K562 (cell line): Measurements from ENCODE around the gene POLR3H. TPM values are rescaled to one million over a fixed set of nuclear protein-coding genes. Genes with fewer than 3 reads are reported as not detected.

Source experiments
- ATAC-seq: fragments of 200-7000 bp; cut with Tn5 transposase; 3 replicates; pipeline ENCODE4 v1.9.1; 2020; ENCODE audit warnings: moderate library complexity
- BruUV-seq: library from RNA; stranded (reverse); fragments of 400-500 nt; replicated peaks from 2 replicates; lab custom pipeline; 2021; lab: Mats Ljungman, UMichigan
- CTCF ChIA-PET: fragments of 300-600 bp; formaldehyde crosslinking; extraction: SDS; loops from one replicate; lab custom pipeline; 2021; ENCODE audit warnings: low intra/inter-chr PET ratio; lab: Yijun Ruan, JAX
- POLR2A ChIA-PET: fragments of 300-600, 350-650 bp; sonication (Branson Sonifier 250); formaldehyde crosslinking; extraction: SDS; loops from one replicate; lab custom pipeline; 2021; ENCODE audit warnings: antibody characterized with exemption, inconsistent platforms; lab: Yijun Ruan, JAX
- DNase-seq, 4 experiments: peaks; one replicate each; pipeline versions ENCODE4 v3.0.0 to v3.0.0-alpha.2; 2011 to 2018; ENCODE audit warnings: low spot score in 3 of 4, mixed read lengths in 3 of 4; ENCODE audit errors: extremely low read depth in 1 of 4
- FAIRE-seq: peaks from 2 replicates; lab custom pipeline; 2011; peaks lifted over from hg19 to GRCh38; lab: Jason Lieb, UNC
- H2AFZ ChIP-seq: 2 replicates; pipeline ENCODE4 v1.6.0; 2011; ENCODE audit warnings: low read depth, low read length, control low read depth, inconsistent platforms
- H3K27ac ChIP-seq: fragments of 200-600 bp; 3 replicates; pipeline ENCODE4 v1.8.0; 2011; ENCODE audit warnings: low read depth, mild to moderate bottlenecking, control low read depth, inconsistent platforms, low read length, moderate library complexity, mixed read lengths; ENCODE audit errors: extremely low read depth
- H3K27me3 ChIP-seq, 2 experiments: fragments of 300-600 bp in 1 of 2; 2 replicates in 1 of 2; 3 replicates in 1 of 2; pipeline versions ENCODE4 v1.6.0 to v1.8.0; 2011; ENCODE audit warnings: inconsistent platforms in 2 of 2, low read length in 2 of 2, mild to moderate bottlenecking in 1 of 2, mixed read lengths in 1 of 2, moderate library complexity in 1 of 2; ENCODE audit not compliant: control insufficient read depth in 2 of 2, insufficient read depth in 2 of 2
- H3K36me3 ChIP-seq: fragments of 300-600 bp; 3 replicates; pipeline ENCODE4 v1.8.0; 2011; ENCODE audit warnings: mild to moderate bottlenecking, low read length, inconsistent platforms; ENCODE audit not compliant: control insufficient read depth, insufficient read depth
- H3K4me1 ChIP-seq, 2 experiments: fragments of 200-600 bp in 1 of 2; replicated peaks in 1 of 2; 2 replicates in 1 of 2; 3 replicates in 1 of 2; pipeline versions ENCODE4 v1.5.1 to v1.8.0; 2011; ENCODE audit warnings: inconsistent platforms in 2 of 2, low read length in 2 of 2, mild to moderate bottlenecking in 1 of 2, mixed read lengths in 1 of 2, moderate library complexity in 1 of 2; ENCODE audit not compliant: control insufficient read depth in 2 of 2, insufficient read depth in 2 of 2
- H3K4me2 ChIP-seq: 2 replicates; pipeline ENCODE4 v1.6.1; 2011; ENCODE audit warnings: low read length, control low read depth, inconsistent platforms, mixed read lengths; ENCODE audit not compliant: insufficient read depth
- H3K4me3 ChIP-seq: fragments of 200-600 bp; sonication (generic), shearing (Covaris generic); 2 replicates; pipeline ENCODE4 v1.5.1; 2016; ENCODE audit warnings: control low read depth, inconsistent platforms
- H3K79me2 ChIP-seq: fragments of 200-600 bp; 3 replicates; pipeline ENCODE4 v1.8.0; 2011; ENCODE audit warnings: low read length, inconsistent platforms; ENCODE audit not compliant: control insufficient read depth, insufficient read depth
- H3K9ac ChIP-seq, 2 experiments: 2 replicates each; pipeline versions ENCODE4 v1.6.0 to v1.6.1; 2011; ENCODE audit warnings: low read depth in 2 of 2, low read length in 2 of 2, control low read depth in 1 of 2, inconsistent platforms in 1 of 2, mild to moderate bottlenecking in 1 of 2, mixed read lengths in 1 of 2; ENCODE audit not compliant: insufficient read depth in 1 of 2
- H3K9me1 ChIP-seq: one replicate; pipeline ENCODE4 v1.6.0; 2011; ENCODE audit warnings: inconsistent platforms, mild to moderate bottlenecking, low read length, moderate library complexity; ENCODE audit not compliant: control insufficient read depth, insufficient read depth
- H3K9me3 ChIP-seq: replicated peaks from 2 replicates; pipeline ENCODE4 v1.5.1; 2011; ENCODE audit warnings: low read depth, low read length, inconsistent platforms; ENCODE audit not compliant: control insufficient read depth, insufficient read depth
- H4K20me1 ChIP-seq: replicated peaks from 2 replicates; pipeline ENCODE4 v1.6.1; 2011; ENCODE audit warnings: low read length, inconsistent platforms, mixed read lengths; ENCODE audit not compliant: control insufficient read depth, insufficient read depth
- COPS2 ChIP-seq: fragments of 450-650 bp; conservative IDR thresholded peaks from 2 replicates; pipeline ENCODE4 v1.6.1; 2016; ENCODE audit warnings: mild to moderate bottlenecking, moderate library complexity
- DIDO1 ChIP-seq: fragments of 450-650 bp; IDR thresholded peaks from 2 replicates; pipeline ENCODE4 v1.6.1; 2016; ENCODE audit warnings: low read depth, missing biosample characterization, missing genetic modification characterization
- DNMT1 ChIP-seq: fragments of 450-650 bp; IDR thresholded peaks from 2 replicates; pipeline ENCODE4 v1.6.1; 2016; ENCODE audit warnings: antibody characterized with exemption, mild to moderate bottlenecking
- EP300 ChIP-seq: IDR thresholded peaks from 2 replicates; pipeline ENCODE4 v1.6.1; 2012; ENCODE audit warnings: low read length, improper control_type of control experiment
- KAT7 ChIP-seq: sonication (generic); formaldehyde crosslinking; IDR thresholded peaks from 2 replicates; pipeline ENCODE4 v1.8.0; 2022; ENCODE audit warnings: missing genetic modification reagents, mild to moderate bottlenecking, borderline replicate concordance
- KLF16 ChIP-seq: IDR thresholded peaks from 2 replicates; pipeline ENCODE4 v1.6.1; 2016; ENCODE audit warnings: antibody characterized with exemption
- MEF2A ChIP-seq: IDR thresholded peaks from 2 replicates; pipeline ENCODE4 v1.6.1; 2011; ENCODE audit warnings: low read depth, mild to moderate bottlenecking, low read length, moderate library complexity; ENCODE audit not compliant: control insufficient read depth
- NR2C1 ChIP-seq, 2 experiments: fragments of 450-650 bp; IDR thresholded peaks; 2 replicates each; pipeline ENCODE4 v1.6.1; 2017; ENCODE audit warnings: mild to moderate bottlenecking in 2 of 2, antibody characterized with exemption in 1 of 2, inconsistent platforms in 1 of 2, missing compliant biosample characterization in 1 of 2, missing genetic modification characterization in 1 of 2
- RBM17 ChIP-seq: fragments of 200-400 bp; formaldehyde crosslinking; IDR thresholded peaks from 2 replicates; pipeline ENCODE4 v1.6.1; 2017; ENCODE audit warnings: low read depth, mild to moderate bottlenecking, low read length, borderline replicate concordance
- RCOR1 ChIP-seq, 2 experiments: IDR thresholded peaks; 2 replicates each; pipeline ENCODE4 v1.6.1; 2012; ENCODE audit warnings: low read depth in 2 of 2, low read length in 2 of 2, borderline replicate concordance in 1 of 2, improper control_type of control experiment in 1 of 2
- SRSF9 ChIP-seq: fragments of 200-400 bp; formaldehyde crosslinking; IDR thresholded peaks from 2 replicates; pipeline ENCODE4 v1.6.1; 2017; ENCODE audit warnings: low read depth, low read length, borderline replicate concordance
- TAF7 ChIP-seq: fragments of 450-650 bp; IDR thresholded peaks from 2 replicates; pipeline ENCODE4 v1.6.1; 2016; ENCODE audit warnings: missing genetic modification characterization, missing compliant biosample characterization
- XRCC3 ChIP-seq: fragments of 450-650 bp; IDR thresholded peaks from 2 replicates; pipeline ENCODE4 v1.6.1; 2017; ENCODE audit warnings: mild to moderate bottlenecking, moderate library complexity
- ZFX ChIP-seq: sonication (generic); formaldehyde crosslinking; IDR thresholded peaks from 2 replicates; pipeline ENCODE4 v1.8.0; 2022; ENCODE audit warnings: mild to moderate bottlenecking, missing genetic modification reagents, moderate library complexity
- WGBS: fragments of 100-300 bp; shearing (Covaris generic); methylation state at CpG from one replicate; pipeline ENCODE4 v1.1.6; 2016; ENCODE audit warnings: low coverage, mixed read lengths; ENCODE audit not compliant: insufficient coverage; ENCODE audit errors: missing lambda C conversion rate; 5-methylcytosine and 5-hydroxymethylcytosine counted together
- in situ Hi-C: fragments of 300-500 bp; cut with MboI; formaldehyde crosslinking; loops from 4 replicates; pipeline ENCODE4 v1.15.0; 2018; ENCODE audit warnings: inconsistent platforms, mixed read lengths
- intact Hi-C: fragments of 100-400 bp; cut with micrococcal nuclease; formaldehyde crosslinking; loops from 2 replicates; pipeline ENCODE4 v1.14.2; 2022
- polyA plus RNA-seq, 8 experiments: library from polyadenylated mRNA; depleted of rRNA in 4 of 8; stranded (reverse) in 5 of 8; unstranded in 3 of 8; fragments of >200 nt; fragmentation: Nextera tagmentation in 2 of 8; fragmentation: Illumina TruSeq in 1 of 8; extraction: Ambion mirVana in 2 of 8; extraction: Trizol in 1 of 8; gene quantifications; 2 replicates each; pipeline versions ENCODE4 v1.2.1 to v1.2.3, GENCODE V29; 2011 to 2014; ENCODE audit warnings: inconsistent platforms in 1 of 8, missing spikeins in 1 of 8
- total RNA-seq, 7 experiments: library from RNA; depleted of rRNA in 6 of 7; stranded (reverse); fragments of >200 nt in 6 of 7; fragmentation: Illumina TruSeq in 2 of 7; extraction: Trizol in 2 of 7; gene quantifications; 2 replicates each; pipeline versions ENCODE4 v1.2.1 to v1.2.3, GENCODE V29; 2011 to 2021; ENCODE audit warnings: low replicate concordance in 1 of 7
- TF ChIP-seq, protein P1 (sequence below): sonication (generic); formaldehyde crosslinking; IDR thresholded peaks from 2 replicates; pipeline ENCODE4 v1.8.1; 2023; ENCODE audit warnings: mild to moderate bottlenecking, missing genetic modification reagents

The POLR3H gene
- total and polyA plus RNA-seq, 9 of the 15 experiments (the other 6 are each of a cell fraction or from before 2014, with no cell fraction given): 5.3 to 48.4 (median 22.2) TPM

DNA sequence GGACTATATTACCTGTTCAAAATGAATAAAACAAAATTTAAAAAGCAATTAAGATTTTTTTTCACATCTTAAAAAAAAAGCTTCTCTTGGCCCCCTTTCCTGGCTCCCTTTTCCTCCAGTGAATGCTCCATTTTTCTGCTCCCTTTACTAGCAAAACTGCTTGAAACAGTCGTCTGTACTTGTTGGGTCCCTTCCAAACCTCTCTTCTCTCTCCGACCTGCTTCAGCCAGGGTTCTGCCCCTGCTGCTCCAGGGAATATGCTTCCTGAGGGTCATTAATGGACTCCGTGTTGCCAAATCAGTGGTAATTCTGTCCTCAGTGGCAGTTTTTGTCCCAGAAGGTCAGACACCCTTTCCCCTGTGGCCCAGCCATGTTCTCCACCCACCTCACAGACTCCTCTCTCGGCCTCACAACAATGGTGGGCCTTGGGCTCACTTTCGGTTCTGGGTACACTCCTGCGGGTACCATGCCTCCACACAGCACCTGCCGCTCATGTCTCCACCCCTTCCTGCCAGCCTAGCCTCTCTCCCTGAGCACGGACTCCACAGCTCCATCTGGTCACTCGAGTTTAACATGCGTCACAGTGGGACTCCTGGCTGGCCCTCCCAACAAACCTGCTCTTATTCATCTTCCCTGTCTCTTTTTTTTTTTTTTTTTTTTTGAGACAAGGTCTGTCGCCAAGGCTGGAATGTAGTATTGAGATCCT, 7.8 kb upstream of the POLR3H start:
- H4K20me1 ChIP-seq: no peaks in the 10 kb centered on the region

More for the DNA sequence above, 7.8 kb upstream of the POLR3H start:
- WGBS: 48% methylated on average over 9 of the region's 11 CpGs
- H3K9ac ChIP-seq: peak overlapping the region in 1 of 2 experiments; percentile 71; a peak in 2 of 4 replicates
- no peaks in the 10 kb centered on the region for H3K79me2 ChIP-seq
- POLR2A ChIA-PET: no interaction called here
- DNase-seq (no peak), FAIRE-seq (no peak), ATAC-seq (no peak)
- no peak overlapping the region for H3K27ac ChIP-seq
- CTCF ChIA-PET: interaction anchor here (0.6 kb wide), 1 partner anchor 25 kb away, joined by 4 read pairs; no protein-coding TSS in a partner anchor
- in situ Hi-C loops: no loop called here
- H3K9me1 ChIP-seq: no peaks in the 10 kb centered on the region
- BruUV-seq: no TSS peak
- peaks cover 0 to 4% of the 10 kb centered on the region in 2 experiments; a peak in 3 of 5 replicates for H3K4me1 ChIP-seq
- peak overlapping the region; percentile 28; the same call in 1 of the 2 replicates for H2AFZ ChIP-seq
- no peaks in the 10 kb centered on the region for H3K36me3 ChIP-seq
- H3K27me3 ChIP-seq: no peaks in the 10 kb centered on the region
- no peaks in the 10 kb centered on the region for H3K9me3 ChIP-seq
- TF ChIP-seq MEF2A (no peak), DIDO1 (no peak), NR2C1 (IDR thresholded peaks at IDR 0.05) (no peak), NR2C1 (tag; IDR thresholded peaks at IDR 0.05) (no peak), KLF16 (no peak), KAT7 (CRISPR knock-in tag) (no peak), RBM17 (no peak), EP300 (no peak), TAF7 (tag) (no peak), COPS2 (no peak), DNMT1 (no peak), SRSF9 (no peak), XRCC3 (no peak), ZFX (no peak), RCOR1 (IDR thresholded peaks at IDR 0.05; ENCODE audit: borderline replicate concordance in 1 of 2, low read depth in 2 of 2, low read length in 2 of 2) (no peak)
- TF ChIP-seq, protein P1, sequence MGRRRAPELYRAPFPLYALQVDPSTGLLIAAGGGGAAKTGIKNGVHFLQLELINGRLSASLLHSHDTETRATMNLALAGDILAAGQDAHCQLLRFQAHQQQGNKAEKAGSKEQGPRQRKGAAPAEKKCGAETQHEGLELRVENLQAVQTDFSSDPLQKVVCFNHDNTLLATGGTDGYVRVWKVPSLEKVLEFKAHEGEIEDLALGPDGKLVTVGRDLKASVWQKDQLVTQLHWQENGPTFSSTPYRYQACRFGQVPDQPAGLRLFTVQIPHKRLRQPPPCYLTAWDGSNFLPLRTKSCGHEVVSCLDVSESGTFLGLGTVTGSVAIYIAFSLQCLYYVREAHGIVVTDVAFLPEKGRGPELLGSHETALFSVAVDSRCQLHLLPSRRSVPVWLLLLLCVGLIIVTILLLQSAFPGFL: no peak
- TF ChIP-seq, all 486 proteins: peak for 0
- Histone ChIP-seq H3K4me3 (no peak overlapping the region), H3K4me2 (no peak overlapping the region)
- intact Hi-C loops: no loop called here
